OCI-LY3 (cell line): ENCODE data around the gene NFAM1.

Source experiments
- CTCF ChIP-seq: fragments of 200-600, 300-600 bp; sonication (generic); IDR thresholded peaks from 2 replicates; pipeline ENCODE4 v1.5.1; 2014; ENCODE audit warnings: antibody characterized with exemption, low read length, low read depth
- EZH2phosphoT487 ChIP-seq: fragments of 200-600 bp; shearing (Covaris generic); IDR thresholded peaks from 2 replicates; pipeline ENCODE4 v1.6.1; 2018; ENCODE audit warnings: antibody characterized with exemption, mixed run types, low read depth

- TF ChIP-seq CTCF (no peak), EZH2phosphoT487 (no peak)
Measured at GRCh38 chr22:42340150-42340549, 92.1 kb downstream of the NFAM1 start.
